T-helper 17 cell (primary cell): ENCODE results near the gene ASAP2. TPM values are rescaled to one million over a fixed set of nuclear protein-coding genes. Genes with fewer than 3 reads are reported as not detected.

ENCODE experiments used
- ATAC-seq: fragments of 150-1000 bp; cut with Tn5 transposase; 2 replicates; pipeline ENCODE4 v1.10.0; 2021; ENCODE audit warnings: mild to moderate bottlenecking, moderate library complexity
- DNase-seq, 3 donors: peaks; one replicate each; pipeline versions ENCODE4 v3.0.0 to v3.0.0-alpha.2; 2020 to 2021
- H3K9me3 ChIP-seq: one replicate; pipeline ENCODE4 v1.7.0; 2013; ENCODE audit warnings: low read length, mild to moderate bottlenecking; ENCODE audit not compliant: control insufficient read depth, poor library complexity, severe bottlenecking
- H3K27ac Mint-ChIP-seq: one replicate; pipeline ENCODE4 v1.8.0; 2022; ENCODE audit warnings: mild to moderate bottlenecking, moderate library complexity, mixed read lengths
- H3K27me3 Mint-ChIP-seq: one replicate; pipeline ENCODE4 v1.8.0; 2022; ENCODE audit warnings: mixed read lengths
- H3K36me3 Mint-ChIP-seq: one replicate; pipeline ENCODE4 v1.8.0; 2022; ENCODE audit warnings: low read depth, mixed read lengths
- H3K4me1 Mint-ChIP-seq: one replicate; pipeline ENCODE4 v1.8.0; 2022; ENCODE audit warnings: mild to moderate bottlenecking, mixed read lengths
- H3K4me3 Mint-ChIP-seq: one replicate; pipeline ENCODE4 v1.8.0; 2022; ENCODE audit warnings: mild to moderate bottlenecking, moderate library complexity, mixed read lengths
- total RNA-seq, 4 donors: library from RNA in 2 of 4; stranded (reverse) in 2 of 4; gene quantifications; one replicate each; pipeline ENCODE4 v1.2.3 and lab custom pipeline; 2022 to 2026

ASAP2 gene
- total RNA-seq, 2 donors from 2014 or later: 0.75 to 14.8 TPM

DNA sequence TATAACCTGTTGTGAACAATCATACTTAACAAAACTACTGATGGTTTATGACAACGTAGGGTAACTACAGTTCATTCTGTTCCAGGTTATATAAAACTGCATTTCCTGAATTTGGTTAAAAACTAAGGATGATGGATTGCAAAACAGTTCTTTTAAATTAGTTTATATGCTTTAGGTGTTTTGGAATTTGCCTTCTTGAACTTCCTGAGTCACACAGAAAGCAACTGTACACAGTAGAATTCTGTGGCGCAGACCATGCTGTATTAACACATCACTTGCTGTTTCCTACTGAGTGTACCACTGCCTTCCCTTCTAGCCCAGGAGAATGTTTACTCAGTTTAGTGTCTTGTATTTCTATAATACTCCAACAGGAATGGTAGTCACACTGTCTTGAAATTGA, 197.3 kb downstream of the ASAP2 start:
- H3K9me3 ChIP-seq: no peaks in the 10 kb centered on the region
- ATAC-seq (no peak), DNase-seq (no peak)
- H3K27ac Mint-ChIP-seq: no peak overlapping the region
- H3K27me3 Mint-ChIP-seq: no peaks in the 10 kb centered on the region
- no peak overlapping the region for H3K4me3 Mint-ChIP-seq
- H3K36me3 Mint-ChIP-seq: no peaks in the 10 kb centered on the region
- H3K4me1 Mint-ChIP-seq: peaks cover 7% of the 10 kb centered on the region

DNA sequence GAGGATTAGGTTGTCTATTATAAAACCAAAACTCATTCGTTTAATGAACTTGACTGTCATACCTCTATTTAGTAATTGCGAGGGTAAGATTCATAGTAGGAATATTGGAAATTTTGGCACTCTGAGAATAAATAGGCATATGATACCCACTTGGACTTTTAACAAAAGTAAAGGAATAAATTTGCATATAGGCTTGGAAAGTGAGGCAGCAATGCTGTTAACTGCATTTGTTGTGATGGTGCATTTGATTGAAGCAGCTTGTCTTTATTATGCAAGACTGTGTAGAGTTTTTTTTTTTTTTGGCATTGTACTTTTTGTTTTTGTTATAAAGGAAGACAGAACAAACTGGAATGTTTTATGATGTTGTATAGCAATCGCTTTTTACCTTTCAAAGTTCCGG, 197.8 kb downstream of the ASAP2 start:
- no peak for ATAC-seq

GRCh38 chr2:9405636-9406035, 199.0 kb downstream of the ASAP2 start:
- Mint-ChIP-seq H3K36me3 (no peaks in the 10 kb centered on the region), H3K27ac (no peak overlapping the region), H3K4me1 (peaks cover 3% of the 10 kb centered on the region), H3K27me3 (no peaks in the 10 kb centered on the region), H3K4me3 (no peak overlapping the region)
- H3K9me3 ChIP-seq: no peaks in the 10 kb centered on the region
- ATAC-seq (no peak), DNase-seq (no peak)

More for the DNA sequence above, 197.8 kb downstream of the ASAP2 start:
- no peaks in the 10 kb centered on the region for H3K9me3 ChIP-seq
- Mint-ChIP-seq H3K4me3 (no peak overlapping the region), H3K27me3 (no peaks in the 10 kb centered on the region), H3K27ac (no peak overlapping the region), H3K36me3 (no peaks in the 10 kb centered on the region), H3K4me1 (peaks cover 7% of the 10 kb centered on the region)
- no peak for DNase-seq

DNA sequence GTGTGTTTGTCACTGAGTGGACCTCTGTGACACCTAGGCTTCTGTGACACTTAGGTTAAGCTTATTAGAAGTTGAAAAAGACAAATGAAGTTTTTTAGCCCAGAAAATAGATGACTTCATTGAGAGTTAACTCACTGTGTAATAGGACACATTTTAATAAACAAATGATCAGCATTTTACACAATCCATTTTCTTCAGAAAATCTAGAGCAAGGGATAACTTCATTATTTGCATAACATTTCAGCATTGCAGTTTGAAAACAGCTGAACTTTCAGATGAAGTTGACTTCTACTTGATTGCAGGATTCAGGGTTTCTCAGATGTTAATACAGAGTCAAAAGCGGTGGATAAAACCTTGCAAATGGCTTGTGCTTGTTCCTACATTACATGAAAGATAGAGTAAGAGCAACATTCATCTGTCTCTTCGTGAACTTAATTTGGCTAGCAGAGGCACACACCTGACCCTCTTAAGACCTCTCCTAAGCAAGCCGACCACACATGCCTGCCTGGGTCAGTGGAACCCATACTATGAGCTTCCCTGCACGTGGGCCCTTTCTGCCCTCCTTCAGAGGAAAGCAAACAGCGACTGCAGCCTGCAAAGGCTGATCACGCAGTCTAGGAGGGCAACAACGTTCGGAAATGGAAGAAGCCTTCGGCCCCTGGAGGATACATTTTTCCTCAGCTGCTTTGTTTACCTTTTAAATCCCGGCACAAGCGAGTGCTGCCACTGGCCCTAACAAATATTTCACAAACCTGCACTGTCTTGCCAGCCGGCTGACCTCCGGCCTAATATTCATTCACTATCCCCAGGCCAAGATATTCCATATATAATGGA, 200.1 kb downstream of the ASAP2 start:
- H3K27ac Mint-ChIP-seq: no peak overlapping the region

GRCh38 chr2:9407363-9407811, 200.8 kb downstream of the ASAP2 start:
- no peak overlapping the region for H3K4me3 Mint-ChIP-seq
- ATAC-seq (no peak), DNase-seq (no peak)
- H3K4me1 Mint-ChIP-seq: peaks cover 2% of the 10 kb centered on the region
- H3K27ac Mint-ChIP-seq: no peak overlapping the region
- H3K9me3 ChIP-seq: no peaks in the 10 kb centered on the region
- no peaks in the 10 kb centered on the region for H3K27me3 Mint-ChIP-seq
- no peaks in the 10 kb centered on the region for H3K36me3 Mint-ChIP-seq

More for the DNA sequence above, 200.1 kb downstream of the ASAP2 start:
- H3K36me3 Mint-ChIP-seq: no peaks in the 10 kb centered on the region
- H3K27me3 Mint-ChIP-seq: no peaks in the 10 kb centered on the region
- DNase-seq (no peak), ATAC-seq (no peak)
- H3K4me1 Mint-ChIP-seq: peaks cover 2% of the 10 kb centered on the region
- no peak overlapping the region for H3K4me3 Mint-ChIP-seq
- no peaks in the 10 kb centered on the region for H3K9me3 ChIP-seq

DNA sequence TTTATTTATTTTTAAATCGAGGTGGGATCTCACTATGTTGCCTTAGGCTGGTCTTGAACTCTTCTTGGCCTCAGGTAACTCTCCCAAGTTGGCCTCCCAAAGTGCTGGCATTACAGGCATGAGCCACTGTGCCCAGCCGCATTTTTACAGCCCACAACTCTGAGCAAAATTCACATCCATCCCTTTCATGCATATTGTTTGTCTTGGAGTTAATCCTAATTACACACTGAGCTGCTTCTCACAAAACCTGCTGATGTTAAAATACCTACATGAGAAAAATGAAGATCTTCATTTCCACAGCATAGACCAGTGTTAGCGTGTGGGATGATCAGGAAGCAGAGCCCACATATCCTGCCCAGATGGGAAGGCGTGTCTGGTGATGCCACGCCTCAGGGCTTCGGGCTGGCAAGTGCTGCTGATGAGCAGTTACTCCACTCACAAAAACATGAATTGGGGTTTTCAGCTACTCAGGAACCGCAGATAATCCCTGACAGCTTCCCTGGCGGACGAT, 202.1 kb downstream of the ASAP2 start:
- no peaks in the 10 kb centered on the region for H3K36me3 Mint-ChIP-seq
- no peaks in the 10 kb centered on the region for H3K27me3 Mint-ChIP-seq
- H3K9me3 ChIP-seq: no peaks in the 10 kb centered on the region
- ATAC-seq: no peak
- H3K4me3 Mint-ChIP-seq: no peak overlapping the region
- no peak for DNase-seq
- H3K27ac Mint-ChIP-seq: no peak overlapping the region
- H3K4me1 Mint-ChIP-seq: peaks cover 2% of the 10 kb centered on the region

GRCh38 chr2:9410108-9410507, 203.5 kb downstream of the ASAP2 start:
- H3K4me1 Mint-ChIP-seq: peaks cover 2% of the 10 kb centered on the region
- H3K9me3 ChIP-seq: no peaks in the 10 kb centered on the region
- H3K27ac Mint-ChIP-seq: no peak overlapping the region
- H3K36me3 Mint-ChIP-seq: peaks cover 3% of the 10 kb centered on the region
- no peak overlapping the region for H3K4me3 Mint-ChIP-seq
- DNase-seq (no peak), ATAC-seq (no peak)
- H3K27me3 Mint-ChIP-seq: no peaks in the 10 kb centered on the region

DNA sequence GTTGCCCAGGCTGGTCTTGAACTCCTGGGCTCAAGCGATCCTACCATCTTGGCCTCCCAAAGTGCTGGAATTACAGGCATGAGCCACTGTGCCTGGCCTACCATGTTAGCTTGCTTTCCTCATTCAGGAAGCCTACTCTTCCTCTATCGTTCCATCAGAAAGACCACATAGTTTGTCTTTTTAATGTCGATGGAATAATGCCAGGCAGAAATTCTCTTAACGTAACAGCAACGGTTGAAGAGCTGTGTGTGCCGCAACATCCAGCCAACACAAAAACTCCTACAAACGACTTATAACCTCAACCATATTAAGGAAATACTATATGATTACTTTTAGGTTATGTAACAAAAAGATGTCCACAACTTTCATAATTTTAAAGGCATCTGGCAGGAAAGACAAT, 206.2 kb downstream of the ASAP2 start:
- H3K27me3 Mint-ChIP-seq: no peaks in the 10 kb centered on the region

DNA sequence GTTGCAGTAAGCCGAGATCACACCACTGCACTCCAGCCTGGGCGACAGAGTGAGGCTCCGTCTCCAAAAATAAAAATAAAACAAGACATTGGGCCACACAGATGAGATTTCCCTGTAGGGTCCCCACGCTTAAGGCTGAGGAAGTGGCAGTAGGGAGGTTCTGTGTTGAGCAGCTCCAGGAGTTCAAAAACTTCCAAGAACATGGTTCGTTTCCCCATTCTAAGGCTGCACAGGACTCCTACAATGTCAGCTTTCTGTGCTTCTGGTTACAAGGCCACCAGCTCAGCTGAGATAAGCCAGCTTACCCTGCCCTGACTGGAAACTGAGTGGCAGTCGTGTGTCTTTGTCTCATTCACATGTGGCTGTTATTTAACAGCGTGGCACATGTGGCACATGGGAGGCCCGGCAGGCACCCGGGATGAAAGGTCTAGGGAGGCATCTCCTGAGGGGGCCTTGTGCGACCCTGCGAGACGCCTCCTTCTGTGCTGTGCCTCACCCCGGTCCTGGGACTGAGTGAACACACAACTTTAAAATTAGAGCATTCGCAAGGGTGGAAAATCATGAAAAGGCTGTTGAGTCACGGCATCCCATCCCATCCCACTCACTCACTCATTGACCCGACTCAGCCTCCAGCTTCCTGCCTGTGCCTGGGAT, 209.0 kb downstream of the ASAP2 start:
- Mint-ChIP-seq H3K27me3 (no peaks in the 10 kb centered on the region), H3K27ac (peak overlapping the region; percentile 19), H3K4me3 (no peak overlapping the region), H3K36me3 (peaks cover 3% of the 10 kb centered on the region), H3K4me1 (peaks cover 20% of the 10 kb centered on the region)
- ATAC-seq (no peak), DNase-seq (no peak)
- H3K9me3 ChIP-seq: no peaks in the 10 kb centered on the region

More for the DNA sequence above, 206.2 kb downstream of the ASAP2 start:
- H3K36me3 Mint-ChIP-seq: peaks cover 3% of the 10 kb centered on the region
- H3K4me1 Mint-ChIP-seq: peaks cover 13% of the 10 kb centered on the region
- no peak overlapping the region for H3K27ac Mint-ChIP-seq
- ATAC-seq (no peak), DNase-seq (no peak)
- H3K9me3 ChIP-seq: no peaks in the 10 kb centered on the region
- no peak overlapping the region for H3K4me3 Mint-ChIP-seq

DNA sequence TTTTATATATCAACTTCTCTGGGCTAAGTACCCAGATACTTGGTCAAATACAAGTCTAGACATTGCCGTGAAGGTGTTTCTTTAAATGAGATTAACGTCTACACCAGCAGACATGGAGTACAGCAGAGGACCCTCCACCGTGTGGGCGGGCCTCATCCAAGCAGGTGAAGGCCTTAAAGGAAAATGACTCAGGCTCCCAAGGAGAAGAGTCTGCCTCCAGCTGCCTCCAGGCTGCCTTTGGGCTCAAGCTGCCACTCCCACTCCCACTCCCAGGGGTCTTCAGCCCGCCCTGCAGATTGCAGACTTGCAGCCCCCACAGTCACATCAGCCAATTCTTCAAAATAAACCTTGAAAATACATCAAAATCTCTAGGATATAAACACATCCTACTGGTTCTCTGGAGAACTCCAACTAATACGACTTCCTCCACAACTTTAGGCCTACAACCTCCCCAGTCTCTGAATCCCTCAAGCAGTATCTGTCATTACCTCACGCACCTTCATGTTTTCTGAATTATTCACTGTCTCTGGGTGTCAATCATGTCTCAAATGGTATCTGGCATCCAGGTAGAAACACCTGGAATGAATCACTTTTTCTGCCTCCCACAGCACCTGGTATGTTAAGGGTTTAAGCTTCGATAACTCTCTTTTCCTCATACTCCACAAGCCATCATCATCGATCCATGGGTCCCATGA, 209.8 kb downstream of the ASAP2 start:
- ATAC-seq: no peak
- H3K36me3 Mint-ChIP-seq: peaks cover 3% of the 10 kb centered on the region
- H3K27ac Mint-ChIP-seq: peak overlapping the region; percentile 24

DNA sequence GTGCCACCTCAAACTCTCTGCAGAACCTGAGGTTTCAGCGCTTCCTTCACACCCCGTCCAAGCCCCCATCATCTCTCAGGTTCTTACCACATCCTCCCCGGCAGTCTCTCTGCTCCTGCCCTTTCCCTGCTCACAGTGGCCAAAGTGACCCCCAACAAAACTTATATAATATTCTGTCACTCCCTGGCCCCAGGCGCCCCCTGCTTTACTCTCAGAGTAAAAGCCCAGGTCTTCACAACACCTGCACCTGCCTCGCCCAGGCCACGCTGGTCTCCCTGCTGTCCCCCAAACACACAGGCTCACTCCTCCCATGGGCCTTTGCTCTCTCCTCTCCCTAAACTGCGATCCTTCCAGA, 210.3 kb downstream of the ASAP2 start:
- no peak for DNase-seq
- H3K4me3 Mint-ChIP-seq: no peak overlapping the region
- peaks cover 26% of the 10 kb centered on the region for H3K4me1 Mint-ChIP-seq
- H3K27me3 Mint-ChIP-seq: no peaks in the 10 kb centered on the region
- H3K36me3 Mint-ChIP-seq: peaks cover 3% of the 10 kb centered on the region
- peak overlapping the region; percentile 24 for H3K27ac Mint-ChIP-seq
- H3K9me3 ChIP-seq: no peaks in the 10 kb centered on the region
- ATAC-seq: no peak

More for the DNA sequence above, 209.8 kb downstream of the ASAP2 start:
- H3K4me3 Mint-ChIP-seq: no peak overlapping the region
- no peak for DNase-seq
- no peaks in the 10 kb centered on the region for H3K27me3 Mint-ChIP-seq
- H3K9me3 ChIP-seq: no peaks in the 10 kb centered on the region
- peaks cover 22% of the 10 kb centered on the region for H3K4me1 Mint-ChIP-seq

- ATAC-seq (no peak), DNase-seq (no peak)
- H3K27me3 Mint-ChIP-seq: no peaks in the 10 kb centered on the region
- peak overlapping the region; percentile 24 for H3K27ac Mint-ChIP-seq
- no peak overlapping the region for H3K4me3 Mint-ChIP-seq
- peaks cover 33% of the 10 kb centered on the region for H3K4me1 Mint-ChIP-seq
- H3K9me3 ChIP-seq: no peaks in the 10 kb centered on the region
- peaks cover 5% of the 10 kb centered on the region for H3K36me3 Mint-ChIP-seq
Observed at GRCh38 chr2:9417725-9418124, 211.1 kb downstream of the ASAP2 start.

DNA sequence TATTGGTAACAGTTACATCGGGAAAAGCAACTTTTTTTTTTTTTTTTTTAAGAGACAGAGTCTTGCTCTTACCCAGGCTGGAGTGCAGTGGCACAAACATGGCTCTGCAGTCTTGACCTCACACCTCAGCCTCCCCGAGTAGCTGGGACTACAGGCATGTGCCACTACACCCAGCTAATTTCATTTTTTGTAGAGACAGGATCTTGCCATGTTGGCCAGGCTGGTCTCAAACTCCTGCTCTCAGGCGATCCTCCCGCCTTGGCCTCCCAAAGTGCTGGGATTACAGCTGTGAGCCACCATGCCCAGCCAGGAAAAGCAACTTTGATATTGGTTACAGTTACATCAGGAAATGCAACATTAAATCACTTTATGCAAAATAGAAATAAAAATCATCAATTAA, 212.1 kb downstream of the ASAP2 start:
- no peak for ATAC-seq
- no peak overlapping the region for H3K27ac Mint-ChIP-seq
- H3K4me1 Mint-ChIP-seq: peaks cover 34% of the 10 kb centered on the region
- no peaks in the 10 kb centered on the region for H3K27me3 Mint-ChIP-seq
- DNase-seq: no peak
- no peaks in the 10 kb centered on the region for H3K9me3 ChIP-seq
- peaks cover 7% of the 10 kb centered on the region for H3K36me3 Mint-ChIP-seq
- H3K4me3 Mint-ChIP-seq: no peak overlapping the region
